SK-N-MC (cell line): ENCODE measurements around the gene JRKL.

Experiments used
- EZH2 ChIP-seq: fragments of 200-600 bp; sonication (generic); IDR thresholded peaks from one replicate; pipeline ENCODE4 v1.6.1; 2017; ENCODE audit warnings: antibody characterized with exemption
- POLR2AphosphoS5 ChIP-seq: IDR thresholded peaks from 2 replicates; pipeline ENCODE4 v1.6.1; 2012; ENCODE audit warnings: mild to moderate bottlenecking, low read depth, low read length, borderline replicate concordance

DNA sequence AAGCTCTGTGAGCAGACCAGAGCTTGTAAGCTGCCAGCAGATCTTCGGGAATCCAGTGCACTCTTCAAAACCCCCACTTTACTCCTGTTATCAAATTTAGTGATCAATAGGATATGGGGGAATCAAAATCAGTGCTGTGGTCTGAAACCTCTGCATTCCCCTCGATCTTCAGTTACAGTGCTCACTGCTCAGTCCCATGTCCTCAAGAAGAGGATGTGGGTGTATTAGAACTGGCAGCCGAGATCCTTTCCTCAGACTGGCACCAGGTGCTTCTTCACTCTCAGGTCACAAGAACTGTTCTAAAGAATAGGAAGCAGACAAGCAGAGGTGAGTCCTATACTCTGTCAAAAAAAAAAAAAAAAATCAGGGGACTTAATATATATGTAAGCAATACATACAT lies 31.5 kb upstream of the JRKL start:
- TF ChIP-seq EZH2 (no peak), POLR2AphosphoS5 (no peak)
